GM23338 (cell line): ENCODE data around the gene PSMG1.

Source experiments
- CREB1 ChIP-seq: fragments of 250-450 bp; sonication (Bioruptor Pico); IDR thresholded peaks from 2 replicates; pipeline ENCODE4 v1.5.0; 2020; ENCODE audit warnings: low read depth, mild to moderate bottlenecking, moderate library complexity
- CTCF ChIP-seq, 2 experiments: fragments of 200-600 bp in 1 of 2; sonication (generic) in 1 of 2; conservative IDR thresholded peaks; 2 replicates each; pipeline versions ENCODE4 v1.5.1 to v1.6.1; 2016 to 2017; ENCODE audit warnings: antibody characterized with exemption in 2 of 2, low read depth in 2 of 2, mild to moderate bottlenecking in 2 of 2, moderate library complexity in 1 of 2
- EZH2 ChIP-seq: fragments of 200-600 bp; sonication (generic); IDR thresholded peaks from one replicate; pipeline ENCODE4 v1.8.0; 2017; ENCODE audit warnings: antibody characterized with exemption, mild to moderate bottlenecking, low read depth; ENCODE audit not compliant: unreplicated experiment
- EZH2phosphoT487 ChIP-seq: fragments of 200-600 bp; sonication (generic); IDR thresholded peaks from one replicate; pipeline ENCODE4 v1.8.1; 2018; ENCODE audit warnings: antibody characterized with exemption; ENCODE audit not compliant: unreplicated experiment
- JUNB ChIP-seq: IDR thresholded peaks from one replicate; pipeline ENCODE4 v1.6.1; 2016; ENCODE audit warnings: antibody characterized with exemption; ENCODE audit not compliant: unreplicated experiment
- NANOG ChIP-seq: IDR thresholded peaks from 2 replicates; pipeline ENCODE4 v1.6.1; 2016; ENCODE audit warnings: antibody characterized with exemption, borderline replicate concordance
- POLR2AphosphoS5 ChIP-seq: IDR thresholded peaks from 2 replicates; pipeline ENCODE4 v1.6.1; 2016; ENCODE audit warnings: antibody characterized with exemption, low read depth
- REST ChIP-seq: IDR thresholded peaks from one replicate; pipeline ENCODE4 v1.6.1; 2018; ENCODE audit warnings: antibody characterized with exemption; ENCODE audit not compliant: unreplicated experiment

GRCh38 chr21:39142972-39143371 lies 40.3 kb downstream of the PSMG1 start:
- TF ChIP-seq CTCF (conservative IDR thresholded peaks at IDR 0.05; ENCODE audit: low read depth in 2 of 2): no peak
- TF ChIP-seq CREB1 (CRISPR knock-in tag): no peak
- TF ChIP-seq REST: no peak
- no peak for TF ChIP-seq POLR2AphosphoS5
- TF ChIP-seq EZH2phosphoT487: no peak
- no peak for TF ChIP-seq EZH2
- no peak for TF ChIP-seq JUNB
- TF ChIP-seq NANOG: no peak
